HG03060 (cell line): ENCODE data around the gene MGA.

Experiments used
- ATAC-seq: cut with Tn5 transposase; IDR thresholded peaks from one replicate; pipeline ENCODE4 v1.9.1; 2021; ENCODE audit warnings: low read depth, moderate number of reproducible peaks; ENCODE audit not compliant: unreplicated experiment

MGA gene

GRCh38 chr15:41804916-41805666 is 144.9 kb downstream of the MGA start:
- ATAC-seq: no peak

GRCh38 chr15:41805711-41806110 is 145.5 kb downstream of the MGA start:
- no peak for ATAC-seq

GRCh38 chr15:41806291-41807181 is 146.3 kb downstream of the MGA start:
- ATAC-seq: no peak

- no peak for ATAC-seq
These were observed 148.9 kb downstream of the MGA start for GRCh38 chr15:41809121-41809520.

- ATAC-seq: no peak
These were observed 149.5 kb downstream of the MGA start for GRCh38 chr15:41809526-41810220.

- ATAC-seq: no peak
These were observed 150.6 kb downstream of the MGA start for GRCh38 chr15:41810651-41811431.

- no peak for ATAC-seq
These were observed 151.4 kb downstream of the MGA start for GRCh38 chr15:41811432-41812195.

- no peak for ATAC-seq
These were observed 152.7 kb downstream of the MGA start for GRCh38 chr15:41812820-41813375.

GRCh38 chr15:41813426-41813825 is 153.2 kb downstream of the MGA start:
- no peak for ATAC-seq

- ATAC-seq: no peak
These were observed 154.3 kb downstream of the MGA start for GRCh38 chr15:41814534-41814933.

GRCh38 chr15:41816788-41817187 is 156.6 kb downstream of the MGA start:
- ATAC-seq: no peak

GRCh38 chr15:41817327-41817726 is 157.1 kb downstream of the MGA start:
- no peak for ATAC-seq

GRCh38 chr15:41817781-41818180 is 157.6 kb downstream of the MGA start:
- no peak for ATAC-seq

GRCh38 chr15:41819455-41820050 is 159.3 kb downstream of the MGA start:
- ATAC-seq: no peak

GRCh38 chr15:41820791-41821423 is 160.7 kb downstream of the MGA start:
- no peak for ATAC-seq

GRCh38 chr15:41821831-41822230 is 161.6 kb downstream of the MGA start:
- ATAC-seq: no peak

- no peak for ATAC-seq
These were observed 162.3 kb downstream of the MGA start for GRCh38 chr15:41822471-41822870.
